Fibroblast of lung (primary cell): ENCODE results near the gene SLC28A2.

Experiments
- CTCF ChIP-seq, 2 donors: IDR thresholded peaks in 1 of 2; conservative IDR thresholded peaks in 1 of 2; 1 replicate in 1 of 2; 2 replicates in 1 of 2; pipeline ENCODE4 v1.5.1; 2011 to 2012; ENCODE audit warnings: low read length in 2 of 2, control low read depth in 1 of 2, inconsistent platforms in 1 of 2, low read depth in 1 of 2, mild to moderate bottlenecking in 1 of 2
- EZH2 ChIP-seq: IDR thresholded peaks from 2 replicates; pipeline ENCODE4 v1.5.1; 2012; ENCODE audit warnings: low read length, control low read depth, mild to moderate bottlenecking; ENCODE audit errors: missing control alignments

GRCh38 chr15:45291822-45292582, 40.0 kb downstream of the SLC28A2 start:
- TF ChIP-seq CTCF (conservative IDR thresholded peaks at IDR 0.05 in 1 of 2, IDR thresholded peaks at IDR 0.05 in 1 of 2; ENCODE audit: low read depth in 1 of 2, low read length in 2 of 2) (no peak), EZH2 (no peak)
